PC-3 (cell line): ENCODE results near the gene A3GALT2. TPM values are rescaled to one million over a fixed set of nuclear protein-coding genes. Genes with fewer than 3 reads are reported as not detected.
"Not testable (repeated sequence)": the region's sequence is repeated elsewhere in the genome, so short reads cannot be mapped to it uniquely, and the experiment has no call there.

Source experiments
- ATAC-seq: fragments of 200-7000 bp; cut with Tn5 transposase; 2 replicates; pipeline ENCODE4 v1.9.1; 2020; ENCODE audit warnings: mild to moderate bottlenecking, moderate library complexity
- BruUV-seq: library from RNA; stranded (reverse); fragments of 400-500 nt; replicated peaks from 2 replicates; lab custom pipeline; 2021; lab: Mats Ljungman, UMichigan
- CTCF ChIA-PET: fragments of 300-600 bp; sonication (Branson Sonifier 250); formaldehyde crosslinking; loops from one replicate; lab custom pipeline; 2022; ENCODE audit warnings: antibody characterized with exemption; lab: Charles Lee
- POLR2A ChIA-PET: fragments of 300-600 bp; sonication (Branson Sonifier 250); formaldehyde crosslinking; loops from one replicate; lab custom pipeline; 2022; ENCODE audit warnings: antibody characterized with exemption; ENCODE audit not compliant: unreplicated experiment; lab: Charles Lee
- DNase-seq: peaks from one replicate; pipeline ENCODE4 v3.0.0-alpha.2; 2015
- H2AFZ ChIP-seq: fragments of 300-600 bp; sonication (generic); 2 replicates; pipeline ENCODE4 v1.6.0; 2016; ENCODE audit warnings: antibody characterized with exemption, low read length
- H3F3A ChIP-seq: fragments of 300-600 bp; sonication (generic); one replicate; pipeline ENCODE4 v1.6.0; 2017; ENCODE audit warnings: antibody characterized with exemption, low read length, control low read depth, mild to moderate bottlenecking; ENCODE audit not compliant: unreplicated experiment
- H3K27ac ChIP-seq: fragments of 300-600 bp; sonication (generic); 2 replicates; pipeline ENCODE4 v1.5.1; 2016; ENCODE audit warnings: mild to moderate bottlenecking, low read length
- H3K27me3 ChIP-seq: fragments of 300-600 bp; sonication (generic); 2 replicates; pipeline ENCODE4 v1.6.1; 2016; ENCODE audit warnings: low read length, mixed read lengths
- H3K36me3 ChIP-seq: fragments of 300-600 bp; sonication (generic); 2 replicates; pipeline ENCODE4 v1.6.1; 2016; ENCODE audit warnings: low read depth, mixed run types, low read length, mixed read lengths
- H3K4me1 ChIP-seq: fragments of 300-600 bp; sonication (generic); 2 replicates; pipeline ENCODE4 v1.5.1; 2016; ENCODE audit warnings: low read length; ENCODE audit not compliant: insufficient read depth
- H3K4me2 ChIP-seq: fragments of 300-600 bp; sonication (generic); 2 replicates; pipeline ENCODE4 v1.6.0; 2016; ENCODE audit warnings: low read length
- H3K4me3 ChIP-seq: fragments of 300-600 bp; sonication (generic); 2 replicates; pipeline ENCODE4 v1.5.1; 2016; ENCODE audit warnings: mild to moderate bottlenecking, low read length, mixed read lengths
- H3K79me2 ChIP-seq: fragments of 300-600 bp; sonication (generic); 2 replicates; pipeline ENCODE4 v1.6.1; 2017; ENCODE audit warnings: low read length, mixed read lengths
- H3K9ac ChIP-seq: fragments of 300-600 bp; sonication (generic); 2 replicates; pipeline ENCODE4 v1.6.0; 2016; ENCODE audit warnings: mild to moderate bottlenecking, low read length
- H3K9me2 ChIP-seq: fragments of 300-600 bp; sonication (generic); replicated peaks from 2 replicates; pipeline ENCODE4 v1.6.1; 2016; ENCODE audit warnings: mixed run types, low read length, mixed read lengths
- H3K9me3 ChIP-seq: fragments of 300-600 bp; sonication (generic); 2 replicates; pipeline ENCODE4 v1.6.1; 2016; ENCODE audit warnings: low read length, mixed read lengths
- H4K20me1 ChIP-seq: fragments of 300-600 bp; sonication (generic); 2 replicates; pipeline ENCODE4 v1.6.1; 2016; ENCODE audit warnings: low read length, mixed read lengths
- CTCF ChIP-seq: fragments of 300-600 bp; sonication (generic); conservative IDR thresholded peaks from 2 replicates; pipeline ENCODE4 v1.5.1; 2017; ENCODE audit warnings: antibody characterized with exemption, low read depth, mild to moderate bottlenecking, low read length
- EZH2 ChIP-seq: fragments of 300-600 bp; sonication (generic); IDR thresholded peaks from one replicate; pipeline ENCODE4 v1.6.1; 2017; ENCODE audit warnings: antibody characterized with exemption, mild to moderate bottlenecking, low read length; ENCODE audit not compliant: unreplicated experiment
- EZH2phosphoT487 ChIP-seq: fragments of 300-600 bp; sonication (generic); IDR thresholded peaks from 2 replicates; pipeline ENCODE4 v1.6.1; 2018; ENCODE audit warnings: mild to moderate bottlenecking, antibody characterized with exemption, low read length, borderline replicate concordance
- intact Hi-C: fragments of 100-400 bp; cut with micrococcal nuclease; formaldehyde crosslinking; loops from 2 replicates; pipeline ENCODE4 v1.9.0; 2023
- total RNA-seq: library from RNA; depleted of rRNA; stranded (reverse); fragments of >200 nt; gene quantifications from 2 replicates; pipeline ENCODE4 v1.2.3, GENCODE V29; 2014

The A3GALT2 gene
- total RNA-seq, 1 experiment from 2014 or later, result not detected

DNA sequence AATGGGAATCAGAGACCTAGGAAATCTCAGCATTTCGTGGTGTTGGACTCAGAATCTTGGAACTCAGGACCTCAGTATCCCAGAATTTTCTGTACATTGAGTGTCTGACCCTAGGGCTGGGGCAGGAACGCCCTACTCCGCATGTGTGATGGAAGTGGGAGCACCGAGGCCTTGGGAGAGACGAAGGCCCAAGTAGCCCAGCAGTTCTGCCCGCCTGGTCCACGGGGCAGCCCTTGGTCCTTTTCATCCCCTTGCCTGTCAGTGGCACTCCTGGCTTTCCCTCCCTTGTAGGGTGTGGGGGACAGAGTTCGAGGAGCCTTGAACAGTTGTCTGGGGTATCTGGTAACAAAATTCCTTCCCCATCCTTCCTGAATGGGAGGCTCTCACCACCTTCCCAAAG, 10.2 kb downstream of the A3GALT2 start:
- Histone ChIP-seq H3K4me2 (no peak overlapping the region), H3K9ac (no peak overlapping the region), H3K4me3 (no peak overlapping the region), H3K36me3 (no peaks in the 10 kb centered on the region), H3K9me2 (no peaks in the 10 kb centered on the region), H3K9me3 (no peaks in the 10 kb centered on the region), H3K79me2 (no peaks in the 10 kb centered on the region), H2AFZ (no peak overlapping the region), H3K27ac (no peak overlapping the region), H3K27me3 (no peaks in the 10 kb centered on the region), H4K20me1 (no peaks in the 10 kb centered on the region), H3F3A (no peaks in the 10 kb centered on the region), H3K4me1 (no peaks in the 10 kb centered on the region)
- DNase-seq, result no peak
- intact Hi-C loops, result no loop called here
- ATAC-seq, result no peak
- CTCF ChIA-PET, result no interaction called here
- POLR2A ChIA-PET, result no interaction called here
- no peak for TF ChIP-seq CTCF
- TF ChIP-seq EZH2, result no peak
- TF ChIP-seq EZH2phosphoT487, result no peak
- no TSS peak for BruUV-seq

DNA sequence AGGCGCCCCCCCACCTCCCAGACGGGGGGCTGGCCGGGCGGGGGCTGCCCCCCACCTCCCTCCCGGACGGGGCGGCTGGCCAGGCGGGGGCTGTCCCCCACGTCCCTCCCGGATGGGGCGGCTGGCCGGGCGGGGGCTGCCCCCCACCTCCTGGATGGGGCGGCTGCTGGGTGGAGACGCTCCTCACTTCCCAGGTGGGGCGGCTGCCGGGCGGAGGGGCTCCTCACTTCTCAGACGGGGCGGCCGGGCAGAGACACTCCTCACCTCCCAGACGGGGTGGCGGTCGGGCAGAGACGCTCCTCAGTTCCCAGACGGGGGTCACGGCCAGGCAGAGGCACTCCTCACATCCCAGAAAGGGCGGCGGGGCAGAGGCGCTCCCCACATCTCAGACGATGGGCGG, 11.5 kb downstream of the A3GALT2 start:
- H3K27me3 ChIP-seq, H3K4me2 ChIP-seq, ATAC-seq, H3K9me2 ChIP-seq, POLR2A ChIA-PET, H3F3A ChIP-seq, H4K20me1 ChIP-seq, H3K4me3 ChIP-seq, H3K9ac ChIP-seq, H3K4me1 ChIP-seq, H3K27ac ChIP-seq, H3K9me3 ChIP-seq, H2AFZ ChIP-seq, intact Hi-C loops, H3K36me3 ChIP-seq, H3K79me2 ChIP-seq, BruUV-seq, DNase-seq, CTCF ChIA-PET: not testable (repeated sequence)

- no peaks in the 10 kb centered on the region for H4K20me1 ChIP-seq
- no peaks in the 10 kb centered on the region for H3K36me3 ChIP-seq
- H3K4me2 ChIP-seq, result no peak overlapping the region
- ATAC-seq, result no peak
- TF ChIP-seq EZH2, result no peak
- no peak for TF ChIP-seq EZH2phosphoT487
- no TSS peak for BruUV-seq
- no peaks in the 10 kb centered on the region for H3F3A ChIP-seq
- H3K79me2 ChIP-seq, result no peaks in the 10 kb centered on the region
- H3K4me1 ChIP-seq, result no peaks in the 10 kb centered on the region
- H3K27me3 ChIP-seq, result no peaks in the 10 kb centered on the region
- DNase-seq, result no peak
- no peaks in the 10 kb centered on the region for H3K9me3 ChIP-seq
- intact Hi-C loops, result no loop called here
- POLR2A ChIA-PET, result no interaction called here
- CTCF ChIA-PET, result no interaction called here
- H3K4me3 ChIP-seq, result no peak overlapping the region
- H3K9ac ChIP-seq, result no peak overlapping the region
- no peaks in the 10 kb centered on the region for H3K9me2 ChIP-seq
- no peak overlapping the region for H3K27ac ChIP-seq
- H2AFZ ChIP-seq, result no peak overlapping the region
Measured at GRCh38 chr1:33307494-33307864, 13.4 kb downstream of the A3GALT2 start.
